K562 (cell line): ENCODE data around the gene ZNF407. TPM values are rescaled to one million over a fixed set of nuclear protein-coding genes. Genes with fewer than 3 reads are reported as not detected.

Experiments used
- BHLHE40 ChIP-seq: IDR thresholded peaks from 2 replicates; pipeline ENCODE4 v1.6.1; 2011; ENCODE audit warnings: low read length, improper control_type of control experiment
- SRSF1 ChIP-seq: fragments of 200-400 bp; formaldehyde crosslinking; IDR thresholded peaks from 2 replicates; pipeline ENCODE4 v1.6.1; 2017; ENCODE audit warnings: mild to moderate bottlenecking, low read depth, low read length, moderate library complexity
- ZNF134 ChIP-seq: fragments of 250-450 bp; sonication (Bioruptor Pico); conservative IDR thresholded peaks from 2 replicates; pipeline ENCODE4 v1.4.0; 2020
- polyA plus RNA-seq, 8 experiments: library from polyadenylated mRNA; depleted of rRNA in 4 of 8; stranded (reverse) in 5 of 8; unstranded in 3 of 8; fragments of >200 nt; fragmentation: Nextera tagmentation in 2 of 8; fragmentation: Illumina TruSeq in 1 of 8; extraction: Ambion mirVana in 2 of 8; extraction: Trizol in 1 of 8; gene quantifications; 2 replicates each; pipeline versions ENCODE4 v1.2.1 to v1.2.3, GENCODE V29; 2011 to 2014; ENCODE audit warnings: inconsistent platforms in 1 of 8, missing spikeins in 1 of 8
- total RNA-seq, 7 experiments: library from RNA; depleted of rRNA in 6 of 7; stranded (reverse); fragments of >200 nt in 6 of 7; fragmentation: Illumina TruSeq in 2 of 7; extraction: Trizol in 2 of 7; gene quantifications; 2 replicates each; pipeline versions ENCODE4 v1.2.1 to v1.2.3, GENCODE V29; 2011 to 2021; ENCODE audit warnings: low replicate concordance in 1 of 7
- TF ChIP-seq, protein P1 (sequence below): fragments of 250-450 bp; sonication (Bioruptor Pico); IDR thresholded peaks from 2 replicates; pipeline ENCODE4 v1.5.0; 2021; ENCODE audit warnings: mild to moderate bottlenecking, moderate library complexity
- TF ChIP-seq, protein P2 (sequence below): IDR thresholded peaks from 2 replicates; pipeline ENCODE4 v1.6.1; 2011; ENCODE audit warnings: borderline replicate concordance, low read depth, mild to moderate bottlenecking, moderate library complexity, low read length; ENCODE audit not compliant: insufficient read depth, poor library complexity, severe bottlenecking

ZNF407 gene
- total and polyA plus RNA-seq, 9 of the 15 experiments (the other 6 are each of a cell fraction or from before 2014, with no cell fraction given), result 0.21 to 5.4 (median 2.3) TPM

DNA sequence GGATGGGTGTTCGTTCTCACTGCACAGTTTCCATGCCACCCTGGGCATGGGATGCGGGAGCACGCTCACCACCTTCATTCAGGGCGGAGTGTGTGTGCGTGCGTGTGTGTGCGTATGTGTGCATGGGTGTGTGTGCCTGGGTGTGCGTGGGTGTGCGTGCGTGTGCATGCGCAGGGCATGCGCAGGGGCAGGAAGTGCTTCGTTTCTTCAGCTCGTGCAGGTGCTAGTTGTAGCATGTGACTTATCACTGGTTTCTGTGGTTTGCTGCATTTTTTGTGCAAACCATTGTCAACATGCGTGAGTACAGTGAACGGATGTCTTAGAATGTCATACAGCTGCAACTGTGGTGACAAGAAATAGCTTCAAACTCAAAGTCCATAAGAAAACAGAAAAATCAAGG is 431.8 kb downstream of the ZNF407 start (continued):
- TF ChIP-seq, protein P1, sequence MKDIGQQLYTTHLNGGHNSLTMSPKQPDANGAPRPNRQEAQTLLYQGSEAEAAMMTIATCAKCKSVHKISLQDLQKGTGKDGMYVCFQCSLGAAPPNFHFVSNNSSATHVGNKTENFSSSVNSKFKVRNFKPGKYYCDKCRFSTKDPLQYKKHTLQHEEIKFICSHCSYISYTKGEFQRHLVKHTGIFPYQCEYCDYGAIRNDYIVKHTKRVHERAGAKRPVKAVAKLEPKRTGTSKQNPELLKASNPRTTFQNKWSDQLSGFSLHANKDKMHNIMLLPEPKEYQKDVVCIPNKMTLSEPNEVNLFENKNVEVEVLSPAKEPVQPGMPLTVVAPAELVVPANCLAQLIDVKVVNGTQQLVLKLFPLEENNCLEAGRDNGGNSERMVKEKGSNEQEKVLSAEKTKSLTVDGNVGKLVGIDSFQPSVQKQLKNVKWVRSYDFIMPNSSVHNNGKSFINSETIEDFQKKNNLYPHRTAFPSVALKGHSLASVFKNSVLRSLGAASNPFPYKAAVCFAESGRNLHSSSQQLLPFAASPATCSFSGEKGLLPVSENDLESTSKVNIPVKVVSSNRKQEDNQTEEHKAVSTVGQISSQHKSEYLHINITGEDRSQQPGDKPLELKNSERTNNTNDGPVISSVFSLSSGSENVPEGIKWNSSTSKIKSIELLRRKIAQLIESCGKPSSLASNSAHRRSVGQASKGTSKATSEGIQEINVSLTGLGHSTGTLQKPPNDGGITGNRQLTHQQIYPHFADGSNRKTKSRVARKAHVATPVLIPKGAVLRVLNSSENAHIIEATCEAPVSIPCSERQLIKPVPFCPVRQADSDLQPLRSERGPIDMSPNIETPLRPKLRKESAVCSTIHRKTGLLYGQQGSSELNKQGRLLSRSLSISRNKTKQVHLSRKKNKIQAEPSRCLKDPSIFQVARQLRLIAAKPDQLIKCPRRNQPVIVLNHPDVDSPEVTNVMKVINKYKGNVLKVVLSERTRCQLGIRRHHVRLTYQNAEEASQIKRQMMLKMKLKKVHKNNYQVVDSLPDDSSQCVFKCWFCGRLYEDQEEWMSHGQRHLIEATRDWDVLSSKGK (CRISPR knock-in tag), result no peak
- TF ChIP-seq SRSF1 (no peak), BHLHE40 (no peak), ZNF134 (CRISPR knock-in tag) (no peak)
- TF ChIP-seq, protein P2, sequence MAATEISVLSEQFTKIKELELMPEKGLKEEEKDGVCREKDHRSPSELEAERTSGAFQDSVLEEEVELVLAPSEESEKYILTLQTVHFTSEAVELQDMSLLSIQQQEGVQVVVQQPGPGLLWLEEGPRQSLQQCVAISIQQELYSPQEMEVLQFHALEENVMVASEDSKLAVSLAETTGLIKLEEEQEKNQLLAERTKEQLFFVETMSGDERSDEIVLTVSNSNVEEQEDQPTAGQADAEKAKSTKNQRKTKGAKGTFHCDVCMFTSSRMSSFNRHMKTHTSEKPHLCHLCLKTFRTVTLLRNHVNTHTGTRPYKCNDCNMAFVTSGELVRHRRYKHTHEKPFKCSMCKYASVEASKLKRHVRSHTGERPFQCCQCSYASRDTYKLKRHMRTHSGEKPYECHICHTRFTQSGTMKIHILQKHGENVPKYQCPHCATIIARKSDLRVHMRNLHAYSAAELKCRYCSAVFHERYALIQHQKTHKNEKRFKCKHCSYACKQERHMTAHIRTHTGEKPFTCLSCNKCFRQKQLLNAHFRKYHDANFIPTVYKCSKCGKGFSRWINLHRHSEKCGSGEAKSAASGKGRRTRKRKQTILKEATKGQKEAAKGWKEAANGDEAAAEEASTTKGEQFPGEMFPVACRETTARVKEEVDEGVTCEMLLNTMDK, result no peak
